Epidermal melanocyte (primary cell): ENCODE data around the gene NFKBIZ.

Source experiments
- DNase-seq: peaks from one replicate; pipeline ENCODE4 v3.0.0; 2011; ENCODE audit warnings: low spot score; ENCODE audit not compliant: insufficient read length

NFKBIZ gene

DNA sequence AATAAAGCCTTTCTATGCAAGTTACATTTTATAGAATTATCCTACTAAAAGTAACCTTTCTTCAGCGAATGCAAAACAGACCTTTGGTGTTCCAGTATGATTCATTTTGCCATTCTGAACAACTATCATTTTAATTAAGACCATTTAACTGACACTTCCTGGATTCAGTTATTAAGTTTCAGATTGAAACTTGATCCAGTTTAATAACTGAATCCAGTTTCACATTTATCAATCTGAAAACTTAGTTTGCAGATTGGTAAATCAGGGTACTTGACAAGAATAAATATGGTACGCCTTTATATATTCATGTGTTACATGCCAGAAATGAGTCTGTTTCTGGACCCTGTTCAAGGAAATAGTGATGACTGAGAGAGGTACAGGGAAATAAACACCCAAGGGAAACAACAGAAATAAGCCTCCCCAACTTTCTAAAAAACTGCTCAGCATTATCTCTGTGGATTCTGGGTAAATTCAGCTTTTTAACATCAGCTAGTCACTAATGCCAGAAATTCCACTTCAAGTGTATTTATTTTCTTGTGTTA is 23.3 kb upstream of the NFKBIZ start:
- no peak for DNase-seq

DNA sequence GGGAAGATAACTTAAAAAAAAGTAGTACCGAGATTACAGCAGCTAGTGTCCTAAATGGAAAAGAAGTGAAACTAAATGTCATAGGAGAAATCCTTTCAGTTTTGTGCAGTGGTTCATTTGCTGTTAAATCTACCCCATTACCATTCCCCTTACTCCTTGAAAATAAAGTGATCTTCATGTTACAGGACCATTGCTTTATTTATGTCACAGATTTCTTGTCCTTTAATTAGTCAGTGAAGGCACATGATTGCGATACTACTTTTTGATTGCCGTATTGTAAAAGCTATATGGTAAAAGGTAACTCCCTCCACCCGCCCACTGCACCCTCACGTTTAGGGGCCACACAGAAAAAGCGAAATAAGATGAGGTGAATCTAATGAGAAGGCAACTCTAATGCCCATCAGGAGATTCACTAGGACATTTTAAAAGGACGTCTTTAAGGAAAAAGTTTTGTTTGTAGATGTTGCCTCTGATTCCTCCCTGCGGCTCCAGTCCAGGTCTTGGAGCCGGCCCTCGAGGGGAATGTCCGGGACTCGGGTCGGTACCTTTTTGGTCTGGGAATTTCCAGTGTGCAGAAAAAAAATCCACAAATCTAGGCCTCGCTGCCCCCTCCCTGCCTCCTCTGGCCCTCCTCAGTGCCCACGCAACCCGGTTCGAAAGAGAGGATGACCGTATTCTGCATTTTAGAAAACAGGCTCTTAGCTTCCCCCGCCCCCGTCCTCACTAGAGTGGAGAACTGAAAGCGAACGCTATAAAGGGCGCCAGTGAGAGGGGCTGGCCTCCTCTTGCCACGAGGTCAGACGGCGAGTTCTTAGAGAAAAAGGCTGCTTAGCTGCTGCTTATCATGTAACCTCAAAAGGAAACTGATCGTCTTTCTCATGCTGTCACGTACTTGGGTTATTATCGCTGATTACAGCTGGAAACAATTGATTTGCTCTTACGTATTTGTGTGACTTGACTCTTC is 21.8 kb upstream of the NFKBIZ start:
- DNase-seq: no peak

- no peak for DNase-seq
These were observed 21.0 kb upstream of the NFKBIZ start for GRCh38 chr3:101828276-101828675.

DNA sequence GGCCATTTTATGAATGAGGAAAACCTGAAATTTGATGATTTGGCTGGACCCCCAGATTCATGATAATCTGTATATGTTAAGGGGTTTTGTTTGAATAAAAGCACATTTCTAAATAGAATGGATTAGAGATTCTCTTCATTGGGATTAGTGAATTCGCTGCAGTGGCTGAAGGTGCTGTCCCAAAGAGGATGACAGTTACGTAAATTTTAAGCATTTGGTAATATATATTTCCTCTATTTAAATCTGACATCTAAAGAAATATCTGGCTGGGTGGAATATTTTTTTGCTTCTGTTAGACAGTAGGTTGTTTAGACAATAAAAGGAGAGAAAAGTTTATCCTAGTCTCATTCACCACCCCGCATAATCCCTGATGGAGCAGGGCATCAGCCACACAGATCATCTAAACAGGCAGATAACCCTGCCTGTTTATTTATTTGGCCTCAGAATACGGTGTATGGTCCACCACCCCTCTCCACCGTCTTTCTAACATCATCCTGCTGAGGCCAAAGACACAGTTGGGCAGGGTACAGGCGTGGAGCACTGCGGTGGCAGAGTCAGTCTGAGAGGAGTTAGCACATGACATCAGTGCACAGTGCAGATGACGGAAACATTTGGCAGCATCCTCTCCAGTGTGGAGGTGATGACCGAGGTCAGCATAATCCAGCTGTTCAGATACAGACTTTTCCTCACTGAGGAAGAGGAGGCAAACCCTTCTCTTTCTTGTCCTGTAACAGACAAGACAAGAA is 20.4 kb upstream of the NFKBIZ start:
- DNase-seq: no peak

GRCh38 chr3:101829437-101829830 is 19.9 kb upstream of the NFKBIZ start:
- DNase-seq: no peak

DNA sequence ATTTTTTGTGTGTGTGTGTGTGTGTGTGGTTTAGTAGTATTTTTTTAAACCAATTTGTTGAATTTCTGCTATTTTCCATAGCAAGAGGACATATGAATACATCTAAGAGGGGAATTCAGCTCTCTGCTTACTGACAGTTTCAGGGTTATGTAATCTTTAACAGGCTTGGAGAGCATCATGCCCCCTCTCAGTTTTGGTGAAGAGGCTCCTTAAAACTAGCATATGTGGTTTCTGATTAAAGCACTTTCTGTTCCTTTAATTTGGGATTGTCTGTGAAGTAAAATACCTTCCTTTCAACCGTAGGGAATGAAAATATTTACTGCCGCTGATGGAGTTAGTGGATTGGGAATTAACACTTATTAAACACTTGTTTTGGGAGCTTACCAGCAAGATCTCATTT is 19.4 kb upstream of the NFKBIZ start:
- DNase-seq: no peak

DNA sequence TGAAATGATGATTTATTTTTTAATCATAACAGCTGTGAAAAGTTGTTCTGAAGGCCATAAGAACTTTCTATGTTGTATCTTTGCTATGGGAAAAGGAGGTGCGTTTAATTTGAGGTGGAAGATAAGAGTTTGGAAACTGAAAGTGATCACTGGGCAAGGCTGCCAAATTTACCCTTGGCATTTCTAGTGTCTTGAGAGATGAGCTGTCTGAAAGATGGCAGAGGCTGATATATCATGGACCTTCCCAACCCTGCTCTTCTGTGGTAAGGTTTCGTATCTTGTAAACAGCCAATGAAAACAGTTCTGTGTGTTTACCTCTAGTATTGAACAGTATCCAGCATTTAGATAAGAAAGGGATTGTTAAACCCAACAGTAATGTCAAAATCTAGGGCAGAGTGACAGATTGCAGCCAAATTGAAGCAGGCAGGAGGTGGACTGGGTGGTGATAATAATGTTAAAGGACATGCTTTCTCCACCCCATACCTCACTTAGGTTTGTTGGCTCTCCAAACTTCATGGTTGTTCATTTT is 15.8 kb upstream of the NFKBIZ start:
- DNase-seq: no peak

DNA sequence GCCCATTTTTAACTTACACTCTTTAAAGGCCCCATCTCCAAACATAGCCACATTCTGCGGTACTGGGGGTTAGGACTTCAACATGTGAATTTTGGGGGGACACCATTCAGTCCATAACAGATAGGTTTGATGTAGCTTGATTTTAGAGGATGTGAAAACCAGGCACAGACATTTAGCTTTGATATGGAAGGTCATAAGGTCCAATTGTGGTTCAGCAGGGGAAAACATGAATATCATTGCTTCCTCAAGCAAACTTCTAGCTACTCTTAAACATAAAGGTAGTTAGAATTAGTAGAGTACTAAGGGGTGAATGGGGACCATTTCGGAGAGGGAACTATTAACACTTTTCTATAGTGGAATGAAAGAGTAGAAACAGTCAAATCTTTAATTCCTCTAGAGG is 13.6 kb upstream of the NFKBIZ start:
- DNase-seq: no peak

DNA sequence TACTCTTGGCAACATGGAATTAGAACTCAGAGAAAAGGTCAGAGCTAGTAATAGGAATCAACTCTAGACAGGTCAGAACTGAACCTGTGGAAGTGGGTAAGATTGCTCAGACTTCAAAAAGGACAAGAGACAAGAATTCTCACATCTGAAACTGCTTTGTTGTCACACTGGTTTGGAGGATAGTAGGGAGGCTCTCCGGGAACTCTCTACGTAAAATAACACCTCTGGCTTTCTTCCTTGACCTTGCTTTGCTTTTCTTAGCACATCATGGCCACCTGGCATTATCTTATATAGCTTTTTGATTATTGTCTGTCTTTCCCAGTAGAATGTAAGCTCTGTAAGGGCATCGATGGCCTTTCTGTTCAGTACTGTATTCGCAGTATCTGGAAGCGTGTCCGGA is 13.2 kb upstream of the NFKBIZ start:
- DNase-seq: no peak

- DNase-seq: no peak
These were observed 12.4 kb upstream of the NFKBIZ start for GRCh38 chr3:101836652-101837598.

- no peak for DNase-seq
These were observed 10.6 kb upstream of the NFKBIZ start for GRCh38 chr3:101838691-101839090.

DNA sequence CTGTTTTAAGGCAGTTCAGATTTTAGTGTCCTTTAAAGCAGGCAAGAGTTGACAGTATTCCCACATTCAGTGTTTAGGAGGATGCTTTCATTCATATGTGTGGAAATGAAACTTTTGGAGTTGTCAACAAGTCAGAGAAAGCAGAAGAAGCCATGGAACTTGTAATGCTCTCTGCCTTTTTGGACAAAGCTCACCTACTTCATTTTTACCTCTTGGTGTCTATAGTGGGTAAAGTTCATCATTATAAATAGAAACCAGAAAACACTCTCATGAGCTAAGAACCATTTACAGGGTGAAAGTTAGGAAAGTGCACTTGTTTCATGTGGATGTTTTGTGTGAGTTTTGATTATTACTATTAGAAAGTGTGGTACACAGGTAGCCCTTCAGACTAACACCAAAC is 9.2 kb upstream of the NFKBIZ start:
- DNase-seq: no peak

GRCh38 chr3:101842245-101842934 is 6.9 kb upstream of the NFKBIZ start:
- DNase-seq: no peak

GRCh38 chr3:101842935-101843330 is 6.4 kb upstream of the NFKBIZ start:
- DNase-seq: no peak

GRCh38 chr3:101845425-101845824 is 3.9 kb upstream of the NFKBIZ start:
- DNase-seq: no peak

DNA sequence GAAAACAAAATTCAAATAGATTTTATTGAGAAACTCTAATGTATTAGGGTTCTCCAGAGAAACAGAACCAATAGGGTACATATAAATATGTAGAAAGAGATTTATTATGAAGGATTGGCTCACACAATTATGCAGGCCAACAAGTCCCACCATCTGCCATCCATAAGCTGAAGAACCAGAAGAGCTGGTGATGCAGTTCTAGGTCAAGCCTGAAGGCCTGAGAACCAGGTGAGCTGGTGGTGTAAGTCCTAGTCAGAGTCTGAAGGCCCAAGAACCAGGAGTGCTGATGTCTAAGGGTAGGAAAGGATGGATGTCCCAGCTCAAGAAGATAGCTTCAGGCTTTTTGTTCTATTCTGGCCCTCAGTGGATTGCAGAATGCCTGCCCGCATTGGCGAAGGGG is 2.6 kb upstream of the NFKBIZ start:
- no peak for DNase-seq

- DNase-seq: no peak
These were observed 2.0 kb upstream of the NFKBIZ start for GRCh38 chr3:101847328-101847727.

DNA sequence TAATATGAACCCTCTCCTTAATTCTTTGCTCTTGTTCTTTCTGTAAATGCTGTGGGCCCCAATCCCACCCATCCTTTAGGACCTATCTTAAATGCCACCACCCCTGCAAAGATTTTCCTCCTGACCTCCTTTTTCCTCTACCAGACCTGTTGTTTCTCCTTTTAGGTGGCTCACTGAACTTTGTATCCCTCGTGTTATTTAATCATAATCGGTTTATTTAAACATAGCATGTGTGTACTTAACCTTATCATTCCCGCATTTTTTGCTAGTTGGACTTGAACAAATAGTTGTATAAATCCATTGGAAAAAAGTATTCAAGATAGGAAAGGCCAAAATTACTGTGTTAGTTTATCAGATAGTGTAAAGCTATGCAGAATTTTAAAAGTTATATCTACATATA is 988 bp upstream of the NFKBIZ start:
- DNase-seq: no peak

DNA sequence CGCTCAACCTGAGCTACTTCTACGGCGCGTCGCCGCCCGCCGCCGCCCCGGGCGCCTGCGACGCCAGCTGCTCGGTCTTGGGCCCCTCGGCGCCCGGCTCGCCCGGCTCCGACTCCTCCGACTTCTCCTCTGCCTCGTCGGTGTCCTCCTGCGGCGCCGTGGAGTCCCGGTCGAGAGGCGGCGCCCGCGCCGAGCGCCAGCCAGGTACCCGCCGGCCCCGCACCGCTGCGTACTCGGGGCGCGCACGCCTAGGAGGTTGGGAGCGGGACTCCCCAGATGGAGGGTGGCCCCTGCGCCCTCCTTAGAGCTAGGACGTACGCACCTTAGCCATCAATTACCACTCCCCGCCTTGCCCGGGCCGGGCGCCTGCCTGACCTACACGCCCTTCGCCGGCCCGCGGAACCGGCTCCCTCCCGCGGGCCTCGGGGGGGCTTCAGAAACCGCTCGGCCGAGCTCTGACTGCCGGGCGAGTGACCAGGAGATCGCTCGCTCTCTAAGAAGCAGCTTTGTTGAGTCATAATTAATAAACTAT is 466 bp downstream of the NFKBIZ start:
- no peak for DNase-seq
